Common myeloid progenitor, CD34-positive (primary cell): ENCODE data around the gene RAPGEF2.
"Not testable (repeated sequence)": the region's sequence is repeated elsewhere in the genome, so short reads cannot be mapped to it uniquely, and the experiment has no call there.

ENCODE experiments used
- CTCF ChIA-PET: fragments of 350-600 bp; sonication (Branson Sonifier 250); formaldehyde crosslinking; loops from one replicate; lab custom pipeline; 2021; ENCODE audit warnings: antibody characterized with exemption; lab: Charles Lee
- POLR2A ChIA-PET: fragments of 350-600 bp; sonication (Branson Sonifier 250); formaldehyde crosslinking; loops from one replicate; lab custom pipeline; 2021; ENCODE audit warnings: antibody characterized with exemption; lab: Charles Lee
- DNase-seq, 3 donors: peaks; one replicate each; pipeline versions ENCODE4 v3.0.0 to v3.0.0-alpha.2; 2013
- H3K27ac ChIP-seq, 2 experiments: 1 replicate in 1 of 2; 2 replicates in 1 of 2; pipeline ENCODE4 v1.7.0; 2013; ENCODE audit warnings: inconsistent platforms in 2 of 2, low read length in 2 of 2, mild to moderate bottlenecking in 2 of 2, low read depth in 1 of 2, moderate library complexity in 1 of 2; ENCODE audit not compliant: severe bottlenecking in 2 of 2, insufficient read depth in 1 of 2, poor library complexity in 1 of 2
- H3K27me3 ChIP-seq, 5 experiments: replicated peaks in 2 of 5; 1 replicate in 3 of 5; 2 replicates in 2 of 5; pipeline versions ENCODE4 v1.6.1 to v1.7.0; 2013; ENCODE audit warnings: low read length in 4 of 5, mild to moderate bottlenecking in 2 of 5, moderate library complexity in 2 of 5, inconsistent platforms in 1 of 5; ENCODE audit not compliant: insufficient read depth in 5 of 5, control insufficient read depth in 4 of 5
- H3K36me3 ChIP-seq, 4 experiments: 1 replicate in 2 of 4; 2 replicates in 2 of 4; pipeline versions ENCODE4 v1.6.1 to v1.7.0; 2013; ENCODE audit warnings: low read length in 3 of 4, control low read depth in 1 of 4, mild to moderate bottlenecking in 1 of 4; ENCODE audit not compliant: control insufficient read depth in 4 of 4, insufficient read depth in 4 of 4
- H3K4me1 ChIP-seq, 4 experiments: 1 replicate in 3 of 4; 2 replicates in 1 of 4; pipeline versions ENCODE4 v1.6.1 to v1.7.1; 2013; ENCODE audit warnings: low read length in 3 of 4, mild to moderate bottlenecking in 3 of 4, control low read depth in 1 of 4, inconsistent platforms in 1 of 4, moderate library complexity in 1 of 4; ENCODE audit not compliant: control insufficient read depth in 4 of 4, insufficient read depth in 4 of 4; ENCODE audit errors: control extremely low read depth in 1 of 4
- H3K4me3 ChIP-seq, 7 experiments: 1 replicate in 4 of 7; 2 replicates in 3 of 7; pipeline versions ENCODE4 v1.5.1 to v1.7.0; 2013; ENCODE audit warnings: mild to moderate bottlenecking in 7 of 7, low read length in 6 of 7, moderate library complexity in 6 of 7, inconsistent platforms in 2 of 7, low read depth in 2 of 7, control low read depth in 1 of 7; ENCODE audit not compliant: insufficient read depth in 4 of 7, control insufficient read depth in 1 of 7; ENCODE audit errors: extremely low read depth in 1 of 7
- H3K9me3 ChIP-seq, 5 experiments: 1 replicate in 4 of 5; 2 replicates in 1 of 5; pipeline versions ENCODE4 v1.6.1 to v1.7.1; 2013; ENCODE audit warnings: low read length in 4 of 5, mild to moderate bottlenecking in 2 of 5, inconsistent platforms in 1 of 5, low read depth in 1 of 5, moderate library complexity in 1 of 5; ENCODE audit not compliant: control insufficient read depth in 4 of 5, insufficient read depth in 2 of 5; ENCODE audit errors: control extremely low read depth in 1 of 5
- WGBS: methylation state at CpG from one replicate; pipeline ENCODE4 v1.1.5; 2013; ENCODE audit not compliant: insufficient coverage; 5-methylcytosine and 5-hydroxymethylcytosine counted together

RAPGEF2 gene

DNA sequence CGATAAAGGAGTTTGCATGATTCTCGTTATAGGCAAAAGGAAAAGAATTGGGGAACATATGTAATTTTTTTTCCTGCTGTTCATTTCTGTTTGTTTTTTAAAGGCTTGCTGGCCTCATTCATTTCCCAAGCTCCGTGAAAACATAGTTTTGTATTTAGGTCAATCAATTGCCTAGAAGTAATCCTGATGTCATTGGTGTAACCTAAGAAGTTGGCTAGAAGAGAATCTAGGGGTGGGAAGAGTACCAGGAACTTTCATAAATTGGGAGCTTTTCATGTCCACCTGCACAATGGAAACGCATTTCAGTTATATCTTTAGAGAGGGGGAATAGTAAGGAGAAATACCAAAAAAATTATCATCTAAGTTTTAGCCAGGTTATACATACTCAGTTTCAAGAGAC lies 3.8 kb downstream of the RAPGEF2 start:
- no peak for DNase-seq
- ChIA-PET CTCF (interaction anchor here (0.7 to 2.7 kb wide), 3 partner anchors 14 to 245 kb away, joined by 3 to 15 read pairs (median 7); no protein-coding TSS in a partner anchor), POLR2A (no interaction called here)
- Histone ChIP-seq H3K27me3 (no peaks in the 10 kb centered on the region), H3K9me3 (no peaks in the 10 kb centered on the region), H3K4me3 (peak overlapping the region in 6 of 7 experiments; percentile 81 to 98 (median 90)), H3K27ac (peak overlapping the region; percentile 37 to 87), H3K4me1 (peaks cover 29 to 71% (median 50%) of the 10 kb centered on the region in 4 experiments), H3K36me3 (peaks cover 0 to 3% (median 0%) of the 10 kb centered on the region in 4 experiments)
- WGBS, result 0% methylated on average over 2 of the region's 4 CpGs

DNA sequence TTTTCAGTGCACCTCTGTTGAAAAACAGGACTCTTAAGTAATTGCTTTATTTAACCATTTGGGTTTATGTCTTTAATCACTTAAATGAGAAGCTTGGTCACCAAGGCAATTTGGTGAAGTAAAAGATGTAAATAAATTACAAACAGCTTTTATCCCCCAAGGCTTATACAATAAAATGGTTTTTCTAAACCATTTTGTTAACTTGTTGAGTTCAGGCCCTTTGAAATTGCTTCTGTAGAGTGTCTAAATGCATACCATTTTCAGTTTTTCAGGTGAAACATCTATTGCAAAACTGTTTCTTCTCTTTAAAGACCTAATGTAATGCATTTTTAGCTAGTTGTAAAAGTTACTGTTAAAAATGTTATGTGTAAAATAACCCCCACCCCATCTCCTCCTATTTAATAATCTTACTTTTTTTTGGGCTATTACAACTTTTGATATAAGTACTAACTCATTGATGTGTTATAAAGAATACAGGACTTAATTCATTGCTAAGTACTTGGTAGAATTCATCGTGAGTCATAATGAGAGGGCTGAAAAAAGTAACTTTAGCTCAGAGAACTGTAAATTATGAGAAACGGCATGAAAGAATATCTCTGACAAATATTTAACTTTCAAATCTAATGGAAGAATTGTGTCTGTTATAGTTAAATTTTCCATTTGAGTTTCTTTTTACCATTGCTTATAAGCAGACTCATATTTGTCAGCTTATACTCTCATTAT lies 4.5 kb downstream of the RAPGEF2 start:
- Histone ChIP-seq H3K36me3 (peaks cover 0 to 3% (median 0%) of the 10 kb centered on the region in 4 experiments), H3K4me3 (peak overlapping the region in 6 of 7 experiments; percentile 81 to 98 (median 90)), H3K9me3 (no peaks in the 10 kb centered on the region), H3K4me1 (peaks cover 29 to 71% (median 48%) of the 10 kb centered on the region in 4 experiments), H3K27me3 (no peaks in the 10 kb centered on the region), H3K27ac (peak overlapping the region; percentile 37 to 87)
- POLR2A ChIA-PET, result no interaction called here
- WGBS, result no CpG with 5 or more reads among the region's 2 CpGs
- CTCF ChIA-PET, result interaction anchor here (0.5 to 2.7 kb wide), 6 partner anchors 9 to 69 kb away, joined by 3 to 15 read pairs (median 4); no protein-coding TSS in a partner anchor
- DNase-seq, result peak in 2 of 3 donors; percentile 43 to 64

- CTCF ChIA-PET, result interaction anchor here (0.5 to 2.7 kb wide), 5 partner anchors 10 to 70 kb away, joined by 3 to 15 read pairs (median 4); no protein-coding TSS in a partner anchor
- peak overlapping the region in 2 of 7 experiments; percentile 81 to 98 for H3K4me3 ChIP-seq
- no peaks in the 10 kb centered on the region for H3K27me3 ChIP-seq
- no peaks in the 10 kb centered on the region for H3K9me3 ChIP-seq
- H3K27ac ChIP-seq, result peak overlapping the region in 1 of 2 experiments; percentile 87
- DNase-seq, result no peak
- peaks cover 0 to 3% (median 0%) of the 10 kb centered on the region in 4 experiments for H3K36me3 ChIP-seq
- no CpG with 5 or more reads among the region's 3 CpGs for WGBS
- POLR2A ChIA-PET, result no interaction called here
- peaks cover 29 to 71% (median 47%) of the 10 kb centered on the region in 4 experiments for H3K4me1 ChIP-seq
Measured at GRCh38 chr4:159108124-159108523, 5.2 kb downstream of the RAPGEF2 start.

DNA sequence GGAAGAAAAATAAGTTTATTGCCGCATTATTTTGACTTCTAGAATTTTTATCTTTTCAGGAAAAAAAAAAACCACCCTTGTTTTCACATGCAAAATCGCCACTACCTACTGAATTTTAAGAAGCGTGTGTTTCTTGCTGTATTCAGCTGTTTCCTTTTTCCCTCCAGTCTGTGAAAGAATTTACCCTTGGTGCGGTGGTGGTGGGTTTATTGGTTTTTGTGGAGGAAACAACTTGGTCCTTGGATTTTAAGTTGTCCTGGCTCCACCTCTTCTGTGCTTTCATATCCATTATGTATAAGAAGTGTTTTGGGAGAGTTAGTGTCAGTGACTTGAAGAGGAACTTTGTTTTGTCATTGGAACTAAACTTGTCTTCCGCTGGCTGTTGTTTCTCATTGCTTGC lies 8.1 kb downstream of the RAPGEF2 start:
- DNase-seq, result peak in 2 of 3 donors; percentile 55 to 63
- Histone ChIP-seq H3K27ac (peak overlapping the region in 1 of 2 experiments; percentile 55), H3K4me3 (peak overlapping the region in 3 of 7 experiments; percentile 23 to 60 (median 26)), H3K9me3 (peaks cover 0 to 4% (median 0%) of the 10 kb centered on the region in 5 experiments), H3K4me1 (peaks cover 22 to 57% (median 34%) of the 10 kb centered on the region in 4 experiments), H3K36me3 (peaks cover 0 to 4% (median 2%) of the 10 kb centered on the region in 4 experiments), H3K27me3 (no peaks in the 10 kb centered on the region)
- ChIA-PET POLR2A (interaction anchor here (1.1 kb wide), 1 partner anchor 70 kb away, joined by 3 read pairs; no protein-coding TSS in a partner anchor), CTCF (interaction anchor here (1.0 to 2.8 kb wide), 4 partner anchors 9 to 66 kb away, joined by 3 to 11 read pairs (median 5); no protein-coding TSS in a partner anchor)
- 43% methylated on average over 1 of the region's 5 CpGs for WGBS

- peaks cover 17 to 54% (median 31%) of the 10 kb centered on the region in 4 experiments for H3K4me1 ChIP-seq
- peaks cover 0 to 4% (median 0%) of the 10 kb centered on the region in 5 experiments for H3K9me3 ChIP-seq
- DNase-seq, result no peak
- CTCF ChIA-PET, result interaction anchor here (1.0 to 2.8 kb wide), 4 partner anchors 9 to 66 kb away, joined by 3 to 11 read pairs (median 5); no protein-coding TSS in a partner anchor
- H3K27me3 ChIP-seq, result no peaks in the 10 kb centered on the region
- H3K36me3 ChIP-seq, result peaks cover 0 to 4% (median 2%) of the 10 kb centered on the region in 4 experiments
- H3K27ac ChIP-seq, result peak overlapping the region in 1 of 2 experiments; percentile 55
- POLR2A ChIA-PET, result interaction anchor here (1.1 kb wide), 1 partner anchor 70 kb away, joined by 3 read pairs; no protein-coding TSS in a partner anchor
- H3K4me3 ChIP-seq, result peak overlapping the region in 3 of 7 experiments; percentile 23 to 60 (median 26)
- no CpG with 5 or more reads among the region's 4 CpGs for WGBS
Measured at GRCh38 chr4:159111416-159111815, 8.5 kb downstream of the RAPGEF2 start.

- 80% methylated on average over 1 of the region's 7 CpGs for WGBS
- CTCF ChIA-PET, result interaction anchor here (1.2 to 1.3 kb wide), 3 partner anchors 8 to 96 kb away, joined by 3 to 6 read pairs (median 4); no protein-coding TSS in a partner anchor
Measured at GRCh38 chr4:159113366-159113765, 10.5 kb downstream of the RAPGEF2 start.

More at GRCh38 chr4:159113366-159113765, 10.5 kb downstream of the RAPGEF2 start:
- H3K27ac ChIP-seq, DNase-seq, H3K27me3 ChIP-seq, POLR2A ChIA-PET, H3K9me3 ChIP-seq, H3K4me3 ChIP-seq, H3K36me3 ChIP-seq: not testable (repeated sequence)
- peaks cover 3 to 39% (median 23%) of the 10 kb centered on the region in 4 experiments for H3K4me1 ChIP-seq
